Daoy (cell line): ENCODE data around the gene KATNB1. TPM values are rescaled to one million over a fixed set of nuclear protein-coding genes. Genes with fewer than 3 reads are reported as not detected.
"Not testable (repeated sequence)": the region's sequence is repeated elsewhere in the genome, so short reads cannot be mapped to it uniquely, and the experiment has no call there.

Experiments used
- DNase-seq: peaks from one replicate; pipeline ENCODE4 v3.0.0-alpha.2; 2015; ENCODE audit warnings: low read depth
- total RNA-seq: library from RNA; depleted of rRNA; stranded (reverse); fragments of >200 nt; shearing (Covaris generic); gene quantifications from 2 replicates; pipeline ENCODE4 v1.2.3, GENCODE V29; 2014

KATNB1 gene
- total RNA-seq, 1 experiment from 2014 or later = 22.7 TPM

DNA sequence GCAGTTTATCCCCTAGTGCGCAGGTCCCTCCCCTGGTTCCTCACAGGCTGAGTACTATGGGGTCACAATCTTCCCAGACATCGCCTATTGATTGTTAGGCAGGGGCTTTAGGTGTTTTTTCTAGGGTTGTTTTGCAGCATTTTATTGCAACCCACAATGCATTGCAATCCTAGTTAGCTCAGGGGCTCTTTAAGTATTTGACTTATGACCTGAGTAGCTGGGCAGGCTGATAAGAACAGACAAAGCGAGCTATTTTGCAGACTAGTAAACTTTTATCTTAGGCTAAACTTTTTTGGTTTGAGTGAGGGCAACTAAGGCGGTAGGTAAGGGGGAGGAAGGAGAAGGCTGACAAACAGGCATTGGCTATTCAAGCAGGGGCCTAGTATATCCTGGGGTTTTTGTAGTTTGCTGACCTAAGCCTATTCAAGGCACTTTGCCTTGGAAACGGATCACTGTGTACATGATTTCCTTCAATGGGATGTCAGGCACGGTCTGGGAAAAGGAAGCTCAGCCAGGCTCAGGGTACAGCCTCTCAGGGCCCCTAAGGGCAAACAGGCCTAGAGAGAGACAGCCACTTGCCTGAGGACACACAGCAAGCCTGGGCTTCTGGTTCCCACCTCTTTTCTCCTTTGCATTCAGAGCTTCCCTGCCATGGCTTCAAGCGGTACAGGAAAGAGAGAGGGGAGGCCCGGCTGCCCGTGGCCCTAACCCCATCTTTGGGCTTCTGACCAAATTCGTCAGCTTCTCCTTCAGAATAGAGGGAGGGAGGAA is 34.6 kb upstream of the KATNB1 start:
- DNase-seq = no peak

DNA sequence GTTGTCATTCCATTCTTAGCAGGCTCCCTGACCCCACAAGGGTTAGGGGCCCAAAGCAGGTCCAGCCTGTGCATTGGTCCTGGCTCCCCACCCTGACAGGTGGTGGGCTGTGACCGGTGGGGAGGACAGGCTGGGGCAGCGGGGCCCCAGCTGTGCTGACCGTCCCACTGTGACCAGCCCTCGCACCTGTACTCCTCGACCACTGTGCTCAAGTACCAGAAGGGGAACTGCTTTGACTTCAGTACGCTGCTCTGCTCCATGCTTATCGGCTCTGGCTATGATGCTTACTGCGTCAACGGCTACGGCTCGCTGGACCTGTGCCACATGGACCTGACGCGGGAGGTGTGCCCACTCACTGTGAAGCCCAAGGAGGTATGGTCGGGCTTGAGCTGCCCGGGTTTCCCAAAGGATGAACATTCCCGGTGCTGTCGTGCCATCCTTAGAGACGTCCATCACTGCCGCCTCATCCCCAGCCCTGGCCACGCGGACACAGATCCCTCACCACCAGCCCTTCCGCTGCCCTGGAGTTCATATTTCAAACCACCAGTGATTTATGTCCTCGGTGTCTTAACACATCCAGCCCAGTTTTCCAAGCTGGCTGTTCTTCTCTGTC is 33.7 kb upstream of the KATNB1 start:
- no peak for DNase-seq

DNA sequence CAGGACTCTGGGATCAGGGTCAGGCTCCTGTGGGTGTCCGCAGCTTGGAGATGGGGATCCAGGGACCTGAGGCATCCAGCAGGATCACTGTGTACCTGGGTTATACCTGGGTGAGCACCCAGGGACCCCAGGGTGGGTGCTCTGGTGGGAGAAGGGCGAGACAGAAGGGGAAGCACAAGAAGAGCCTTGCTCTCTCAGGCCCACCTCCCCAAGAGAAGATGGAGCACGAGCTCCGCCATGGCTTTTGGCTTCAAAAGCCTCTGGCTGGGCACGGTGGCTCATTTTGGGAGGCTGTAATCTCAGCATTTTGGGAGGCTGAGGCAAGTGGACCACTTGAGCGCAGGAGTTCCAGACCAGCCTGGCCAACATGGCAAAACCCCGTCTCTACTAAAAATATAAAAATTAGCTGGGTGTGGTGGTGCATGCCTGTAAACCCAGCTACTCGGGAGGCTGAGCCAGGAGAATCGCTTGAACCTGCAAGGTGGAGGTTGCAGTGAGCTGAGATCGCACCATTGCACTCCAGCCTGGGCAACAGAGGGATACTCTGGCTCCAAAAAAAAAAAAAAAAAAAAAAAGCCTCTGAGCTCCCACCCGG is 32.1 kb upstream of the KATNB1 start:
- no peak for DNase-seq

DNA sequence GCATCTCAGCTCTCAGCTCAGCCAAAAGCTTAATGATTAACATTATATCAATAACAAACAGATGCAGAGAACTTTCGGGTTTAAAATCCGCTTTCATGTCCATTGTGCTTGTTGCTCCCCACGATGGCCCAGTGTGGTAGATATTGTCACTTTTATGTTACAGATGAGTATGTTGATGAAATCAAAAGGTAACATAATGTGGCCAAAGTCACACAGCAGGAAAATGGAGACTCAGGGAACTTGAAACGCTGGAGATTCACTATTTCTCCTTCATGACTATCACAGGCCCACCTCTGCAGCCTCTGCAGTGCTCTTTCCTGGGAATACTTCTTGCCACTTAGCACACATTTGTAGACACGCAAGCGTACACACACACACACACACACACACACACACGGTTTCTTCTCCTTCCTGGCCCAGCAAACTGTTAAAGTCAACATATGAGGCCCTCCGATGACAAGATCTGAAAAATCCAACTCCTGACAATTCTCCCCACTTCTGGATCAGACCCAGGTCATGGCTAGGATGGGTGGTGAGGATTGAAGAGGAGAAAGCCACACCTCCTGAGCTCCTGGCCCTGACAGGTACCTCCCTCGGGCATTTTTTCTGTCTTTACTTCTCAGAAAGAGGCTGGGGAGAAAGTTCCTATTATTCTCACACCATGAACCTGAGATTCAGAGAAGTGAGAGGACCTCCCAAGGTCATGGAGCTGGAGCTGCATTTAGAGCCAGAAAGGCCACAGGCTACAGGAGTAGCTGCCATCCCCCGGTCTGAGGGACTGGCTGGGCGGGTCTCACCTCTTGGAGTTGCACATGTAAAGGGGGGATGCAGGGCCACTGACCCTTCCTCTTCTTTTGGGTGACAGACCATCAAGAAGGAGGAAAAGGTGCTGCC is 31.3 kb upstream of the KATNB1 start:
- DNase-seq = no peak

DNA sequence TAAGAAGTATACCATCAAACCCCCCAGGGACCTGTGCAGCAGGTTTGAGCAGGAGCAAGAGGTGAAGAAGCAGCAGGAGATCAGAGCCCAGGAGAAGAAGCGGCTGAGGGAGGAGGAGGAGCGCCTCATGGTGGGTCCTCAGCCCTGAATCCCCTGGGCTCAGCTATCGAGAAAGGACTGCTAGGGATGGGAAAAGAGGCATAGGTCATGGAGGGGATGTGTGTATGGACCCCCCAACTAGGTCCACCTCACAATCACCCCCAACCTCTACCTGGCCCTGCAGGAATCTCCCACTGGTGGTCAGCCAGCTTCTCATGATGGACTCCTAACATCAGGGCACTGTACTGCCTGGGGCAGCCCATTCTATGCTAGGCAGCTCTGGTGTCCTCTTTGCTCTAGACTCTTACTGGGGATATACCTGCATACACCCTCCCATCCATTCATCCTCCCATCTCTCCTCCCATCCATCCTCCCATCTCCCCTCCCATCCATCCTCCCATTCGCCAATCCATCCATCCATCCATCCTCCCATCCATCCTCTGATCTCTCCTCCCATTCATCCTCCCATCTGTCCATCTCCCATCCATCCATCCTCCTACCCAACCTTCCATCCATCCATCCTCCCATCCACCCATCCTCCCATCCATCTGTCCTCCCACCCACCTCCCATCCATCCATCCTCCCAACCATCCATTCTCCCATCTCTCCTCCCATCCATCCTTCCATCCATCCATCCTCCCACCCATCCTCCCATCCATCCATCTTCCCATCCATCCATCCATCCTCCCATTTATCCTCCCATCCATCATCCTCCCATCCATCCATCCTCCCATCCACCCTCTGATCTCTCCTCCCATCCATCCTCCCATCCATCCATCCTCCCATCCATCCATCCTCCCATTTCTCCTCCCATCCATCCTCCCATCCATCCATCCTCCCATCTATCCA is 30.4 kb upstream of the KATNB1 start:
- DNase-seq = no peak

DNA sequence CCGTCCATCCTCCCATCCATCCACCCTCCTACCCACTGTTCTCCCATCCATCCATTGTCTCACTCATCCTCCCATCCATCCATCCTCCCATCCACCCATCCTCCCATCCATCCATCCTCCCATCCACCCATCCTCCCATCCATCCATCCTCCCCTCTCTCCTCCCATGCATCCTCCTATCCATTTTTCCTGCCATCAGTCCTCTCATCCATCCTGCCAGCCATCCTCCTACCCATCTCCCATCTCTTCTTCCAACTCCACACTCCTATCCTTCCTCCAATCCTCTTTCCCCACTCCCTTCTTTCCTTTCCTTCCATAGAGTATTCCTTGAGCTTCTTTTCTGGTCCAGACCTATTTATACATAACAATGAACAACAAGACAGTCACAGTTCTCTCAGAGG is 28.9 kb upstream of the KATNB1 start:
- DNase-seq = no peak

DNA sequence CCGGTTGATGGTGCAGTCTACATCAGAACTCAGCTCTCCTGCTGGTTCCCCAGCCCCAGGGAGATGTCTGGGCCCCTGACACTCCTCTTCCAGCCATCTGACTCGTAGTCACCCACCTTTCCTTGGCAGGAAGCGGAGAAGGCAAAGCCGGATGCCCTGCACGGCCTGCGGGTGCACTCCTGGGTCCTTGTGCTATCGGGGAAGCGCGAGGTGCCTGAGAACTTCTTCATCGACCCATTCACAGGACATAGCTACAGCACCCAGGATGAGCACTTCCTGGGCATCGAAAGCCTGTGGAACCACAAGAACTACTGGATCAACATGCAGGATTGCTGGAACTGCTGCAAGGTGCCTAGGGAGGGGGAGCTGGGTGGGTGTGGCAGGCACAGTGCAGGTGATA is 28.2 kb upstream of the KATNB1 start:
- no peak for DNase-seq

DNA sequence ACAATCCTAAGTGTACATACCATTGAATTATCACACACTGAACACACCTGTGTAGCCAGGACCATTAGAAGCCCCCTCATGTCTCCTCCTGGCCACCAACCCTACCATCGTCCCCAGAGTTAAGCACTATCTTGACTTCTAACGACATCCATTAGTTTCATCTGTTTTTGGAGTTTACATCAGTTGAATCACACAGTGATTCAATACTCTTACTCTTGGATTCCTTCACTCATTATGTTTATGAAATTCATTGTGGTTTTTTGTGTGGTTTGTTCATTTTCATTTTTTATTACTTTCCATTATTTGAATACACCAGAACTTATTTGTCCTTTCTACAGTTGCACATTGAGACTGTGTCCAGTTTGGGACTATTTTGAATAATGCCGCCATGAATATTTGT is 27.4 kb upstream of the KATNB1 start:
- no peak for DNase-seq

DNA sequence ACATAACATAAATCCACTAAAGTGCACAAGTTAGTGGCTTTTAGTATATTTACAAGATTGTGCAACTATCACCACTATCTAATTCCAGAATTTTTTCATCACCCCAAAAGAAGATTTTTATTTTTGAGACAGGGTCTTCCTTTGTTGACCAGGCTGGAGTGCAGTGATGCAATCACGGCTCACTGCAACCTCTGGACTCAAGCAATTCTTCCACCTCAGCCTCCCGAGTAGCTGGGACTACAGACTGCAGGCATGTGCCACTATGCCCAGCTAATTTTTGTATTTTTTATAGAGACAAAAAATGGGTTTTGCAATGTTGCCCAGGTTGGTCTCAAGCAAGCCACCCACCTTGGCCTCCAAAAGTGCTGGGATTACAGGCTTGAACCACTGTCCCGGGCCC is 25.9 kb upstream of the KATNB1 start:
- no peak for DNase-seq

DNA sequence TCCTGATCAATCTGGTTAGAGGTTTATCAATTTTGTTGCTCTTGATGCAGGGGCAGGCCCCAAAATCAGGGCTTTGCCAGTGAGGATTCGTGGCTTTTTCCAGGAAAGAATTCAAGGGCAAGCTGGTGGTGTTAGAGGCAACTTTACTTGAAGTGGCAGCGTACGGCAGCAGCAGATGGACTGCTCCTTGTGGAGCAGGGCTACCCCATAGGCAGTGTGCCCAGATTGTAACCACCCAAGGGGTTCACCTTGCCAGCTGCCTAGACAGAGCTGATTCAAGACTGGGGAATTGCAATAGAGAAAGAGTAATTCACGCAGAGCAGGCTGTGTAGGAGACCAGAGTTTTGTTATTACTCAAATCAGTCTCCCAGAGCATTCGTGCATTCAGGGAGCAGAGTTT is 24.2 kb upstream of the KATNB1 start:
- no peak for DNase-seq

DNA sequence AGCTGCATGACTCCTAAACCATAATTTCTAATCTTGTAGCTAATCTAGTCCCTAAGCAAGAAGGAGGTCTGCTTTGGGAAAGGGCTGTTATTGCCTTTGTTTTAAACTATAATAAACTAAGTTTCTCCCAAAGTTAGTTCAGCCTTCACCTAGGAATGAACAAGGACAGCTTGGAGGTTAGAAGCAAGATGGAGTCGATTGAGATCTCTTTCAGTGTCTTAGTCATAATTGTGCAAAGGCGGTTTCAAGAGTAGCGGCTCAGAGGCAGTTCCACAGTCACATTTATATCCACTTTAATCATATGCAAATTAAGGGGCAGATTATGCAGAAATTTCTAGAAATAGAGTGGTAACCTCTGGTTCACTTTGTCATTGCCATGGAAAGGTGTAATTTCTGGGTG is 23.6 kb upstream of the KATNB1 start:
- DNase-seq = no peak

DNA sequence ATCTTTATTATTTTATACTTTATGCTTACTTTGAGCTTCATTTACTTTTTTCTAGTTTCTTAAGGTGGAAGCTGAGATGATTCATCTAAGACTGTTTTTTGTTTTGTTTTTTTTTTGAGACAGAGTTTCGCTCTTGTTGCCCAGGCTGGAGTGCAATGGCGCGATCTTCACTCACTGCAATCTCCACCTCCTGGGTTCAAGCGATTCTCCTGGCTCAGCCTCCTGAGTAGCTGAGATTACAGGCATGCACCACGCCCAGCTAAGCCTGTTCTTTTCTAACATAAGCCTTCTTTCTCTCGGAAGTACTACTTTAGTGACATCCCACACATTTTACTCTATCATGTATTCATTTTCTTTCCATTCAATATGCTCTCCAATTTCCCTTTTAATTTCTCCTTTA is 23.0 kb upstream of the KATNB1 start:
- not testable (repeated sequence) for DNase-seq

DNA sequence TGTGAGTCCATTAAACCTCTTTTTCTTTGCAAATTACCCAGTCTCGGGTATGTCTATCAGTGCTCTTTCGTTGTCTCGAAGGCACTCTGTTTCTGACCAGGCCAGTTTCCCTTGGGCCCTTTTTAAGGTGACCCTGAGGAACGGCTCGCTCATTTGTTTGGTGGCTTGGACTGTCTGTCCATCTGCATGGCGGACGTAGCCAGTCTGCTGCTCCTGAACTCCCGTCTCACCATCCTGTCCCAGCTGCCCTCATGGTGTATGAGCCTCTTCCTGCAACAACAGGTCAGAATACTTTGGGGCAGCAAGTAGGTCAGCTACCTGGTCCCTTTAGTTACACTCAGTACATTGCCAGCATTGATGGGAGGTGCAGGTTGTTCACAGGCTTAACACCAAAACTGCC is 22.0 kb upstream of the KATNB1 start:
- no peak for DNase-seq

DNA sequence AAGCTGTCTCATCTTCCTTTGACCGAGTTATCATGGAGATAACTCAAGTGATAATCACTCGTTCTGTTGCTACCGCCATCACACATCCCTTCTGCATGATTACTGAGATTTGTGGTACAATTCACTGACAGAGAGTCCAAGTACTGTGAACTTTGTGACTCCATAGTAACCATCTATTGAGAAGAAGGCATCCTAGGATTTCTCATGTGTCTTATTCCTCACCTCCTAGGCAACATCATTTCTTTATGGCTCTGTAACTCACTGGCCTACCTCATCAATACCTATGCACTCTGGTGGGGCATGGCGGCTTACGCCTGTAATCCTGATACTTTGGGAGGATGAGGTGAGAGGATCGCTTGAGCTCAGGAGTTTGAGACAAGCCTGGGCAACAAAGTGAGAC is 21.5 kb upstream of the KATNB1 start:
- no peak for DNase-seq

DNA sequence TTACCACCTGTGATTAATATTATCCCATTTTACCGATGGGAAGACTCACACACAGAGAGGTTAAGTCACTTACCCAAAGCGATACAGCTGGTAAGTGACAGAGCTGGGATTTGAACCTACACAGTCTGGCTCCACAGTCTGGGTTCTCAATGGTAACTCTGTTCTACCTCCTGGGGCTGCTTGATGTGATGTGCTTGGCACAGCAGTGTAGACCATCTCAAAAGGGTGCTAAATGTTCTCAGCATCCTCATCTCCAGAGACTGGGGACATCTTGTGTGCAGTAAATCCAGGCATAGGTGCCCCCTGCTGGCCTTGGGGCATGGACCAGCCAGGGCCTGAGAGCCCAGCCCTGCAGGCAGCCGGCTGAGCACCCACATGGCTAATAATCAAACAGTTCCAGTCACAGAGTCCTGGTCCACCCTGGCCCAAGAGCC is 15.4 kb upstream of the KATNB1 start:
- DNase-seq = peak; percentile 50

DNA sequence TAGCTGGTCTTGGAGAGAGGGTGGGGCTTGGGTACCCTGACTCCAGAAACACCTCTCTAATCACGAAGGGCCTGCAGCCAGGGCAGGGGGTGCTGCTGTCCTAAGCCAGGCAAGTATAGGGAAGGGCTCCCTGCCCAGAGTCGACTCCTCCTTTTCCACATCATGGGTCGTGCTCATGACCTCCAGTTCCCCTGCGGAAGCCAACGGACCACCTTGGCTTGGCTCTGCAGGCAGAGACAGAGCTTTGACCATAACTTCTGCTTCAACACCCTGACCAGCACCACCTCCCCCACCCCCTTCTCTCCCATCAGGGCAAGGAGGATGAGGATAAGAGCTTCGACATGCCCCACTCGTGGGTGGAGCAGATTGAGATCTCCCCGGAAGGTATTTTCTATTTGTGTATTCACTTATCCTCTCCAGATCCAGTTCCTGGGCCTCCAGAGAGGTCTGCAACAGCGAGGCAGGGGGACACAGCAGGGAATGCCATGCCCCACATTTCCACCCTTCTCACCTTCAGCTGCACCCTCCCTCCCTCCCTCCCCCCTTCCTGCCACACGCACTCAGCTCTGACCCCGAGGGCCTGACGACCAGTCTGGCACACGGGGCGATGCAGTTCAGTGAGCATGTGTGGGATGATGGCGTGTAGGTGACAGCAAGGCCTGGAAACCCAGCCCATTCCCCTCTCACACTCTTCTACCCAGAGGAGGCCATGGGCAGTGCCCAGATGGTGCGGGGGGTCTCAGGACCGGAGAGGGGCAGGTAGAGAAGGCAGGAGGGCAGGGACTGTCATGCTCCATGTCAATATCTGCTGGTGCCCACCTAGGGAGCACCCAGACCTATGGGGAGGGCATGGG is 14.0 kb upstream of the KATNB1 start:
- no peak for DNase-seq

DNA sequence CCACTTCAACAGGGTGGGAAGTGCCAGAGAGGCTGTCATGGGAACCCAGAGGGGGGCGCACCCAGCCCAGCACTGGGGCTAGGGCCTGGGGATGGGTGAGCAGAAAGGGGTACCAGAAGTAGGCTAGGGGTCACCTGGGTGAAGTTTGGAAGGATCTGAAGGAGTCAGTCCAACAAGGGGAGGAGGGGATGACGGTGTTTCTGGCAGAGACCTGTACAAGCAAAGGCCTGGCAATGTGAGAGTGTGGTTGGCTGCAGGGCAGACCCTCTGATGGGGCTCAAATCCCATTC is 13.4 kb upstream of the KATNB1 start:
- DNase-seq = no peak

DNA sequence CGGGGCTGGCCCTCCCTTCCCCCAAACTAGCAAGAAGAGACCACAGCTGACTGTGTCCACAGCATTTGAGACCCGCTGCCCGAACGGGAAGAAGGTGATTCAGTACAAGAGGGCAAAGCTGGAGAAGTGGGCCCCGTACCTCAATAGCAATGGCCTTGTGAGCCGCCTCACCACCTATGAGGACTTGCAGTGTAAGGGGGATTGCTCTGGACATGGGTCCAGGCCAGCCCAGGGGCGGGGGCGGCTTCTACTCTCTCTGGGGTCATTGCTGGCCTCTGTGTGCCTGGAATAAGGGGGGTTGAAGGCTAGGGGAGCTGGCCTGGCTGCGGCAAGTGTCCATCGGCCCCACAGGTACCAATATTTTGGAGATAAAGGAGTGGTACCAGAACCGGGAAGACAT is 12.9 kb upstream of the KATNB1 start:
- no peak for DNase-seq

DNA sequence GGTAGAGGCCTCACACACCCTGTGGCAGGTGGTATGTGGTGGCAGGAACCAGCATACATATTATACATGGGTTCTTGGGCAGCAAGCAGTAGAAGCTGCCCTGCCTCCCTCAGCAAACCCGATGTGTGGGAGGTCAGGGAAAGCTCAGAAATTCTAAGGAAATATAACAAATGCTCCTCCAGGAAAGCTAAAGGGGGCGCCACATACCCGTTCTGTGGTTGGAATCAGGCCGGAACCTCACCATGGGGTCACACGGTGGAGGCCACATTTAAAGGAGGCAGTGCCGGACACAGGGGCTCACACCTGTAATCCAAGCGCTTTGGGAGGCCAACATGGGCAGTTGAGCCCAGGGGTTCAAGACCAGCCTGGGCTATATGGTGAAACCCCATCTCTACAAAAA is 12.4 kb upstream of the KATNB1 start:
- DNase-seq = peak; percentile 14

DNA sequence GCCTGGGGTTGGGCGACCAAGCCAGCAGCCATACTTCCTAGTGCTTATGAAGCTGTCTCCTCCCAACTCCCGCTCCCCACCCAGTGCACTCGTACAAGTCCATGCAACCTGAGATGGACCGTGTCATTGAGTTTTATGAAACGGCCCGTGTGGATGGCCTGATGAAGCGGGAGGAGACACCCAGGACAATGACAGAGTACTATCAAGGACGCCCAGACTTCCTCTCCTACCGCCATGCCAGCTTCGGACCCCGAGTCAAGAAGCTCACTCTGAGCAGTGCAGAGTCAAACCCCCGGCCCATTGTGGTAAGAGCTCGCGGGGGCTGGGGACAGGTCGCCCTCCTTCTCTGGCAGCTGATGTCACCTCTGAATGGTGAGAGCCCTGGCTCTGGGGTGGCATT is 11.0 kb upstream of the KATNB1 start:
- no peak for DNase-seq
